Smooth muscle cell (in vitro differentiated cells): Measurements from ENCODE around the gene TMTC2. TPM values are rescaled to one million over a fixed set of nuclear protein-coding genes. Genes with fewer than 3 reads are reported as not detected.
A peak's percentile ranks its signal among the peaks of the same experiment; 100 is the strongest.

ENCODE experiments used
- DNase-seq: peaks from one replicate; lab custom pipeline; 2025; ENCODE audit not compliant: unreplicated experiment; lab: John Stamatoyannopoulos, UW
- H2AFZ ChIP-seq: fragments of 200-600 bp; sonication (generic); 2 replicates; pipeline ENCODE4 v1.6.0; 2016; ENCODE audit warnings: antibody characterized with exemption, low read depth, mild to moderate bottlenecking
- H3F3A ChIP-seq: fragments of 200-600 bp; sonication (generic); 2 replicates; pipeline ENCODE4 v1.6.0; 2017; ENCODE audit warnings: antibody characterized with exemption, low read depth
- H3K27ac ChIP-seq: fragments of 200-600 bp; sonication (generic); 2 replicates; pipeline ENCODE4 v1.5.1; 2016; ENCODE audit warnings: low read depth, mild to moderate bottlenecking
- H3K27me3 ChIP-seq: fragments of 200-600 bp; sonication (generic); 2 replicates; pipeline ENCODE4 v1.6.1; 2016; ENCODE audit warnings: low read depth, mild to moderate bottlenecking
- H3K36me3 ChIP-seq: fragments of 200-600 bp; sonication (generic); 2 replicates; pipeline ENCODE4 v1.5.1; 2016; ENCODE audit warnings: low read depth
- H3K4me1 ChIP-seq: fragments of 200-600 bp; sonication (generic); 2 replicates; pipeline ENCODE4 v1.5.1; 2016; ENCODE audit warnings: low read depth
- H3K4me2 ChIP-seq: fragments of 200-600 bp; sonication (generic); 2 replicates; pipeline ENCODE4 v1.6.0; 2016; ENCODE audit warnings: mild to moderate bottlenecking
- H3K4me3 ChIP-seq: fragments of 200-600 bp; sonication (generic); 2 replicates; pipeline ENCODE4 v1.5.1; 2016; ENCODE audit warnings: mild to moderate bottlenecking
- H3K79me2 ChIP-seq: fragments of 200-600 bp; sonication (generic); 2 replicates; pipeline ENCODE4 v1.6.0; 2016; ENCODE audit warnings: low read depth, mild to moderate bottlenecking
- H3K9ac ChIP-seq: fragments of 200-600 bp; sonication (generic); 2 replicates; pipeline ENCODE4 v1.6.0; 2016; ENCODE audit warnings: low read depth
- H3K9me3 ChIP-seq: fragments of 200-600 bp; sonication (generic); replicated peaks from 2 replicates; pipeline ENCODE4 v1.5.1; 2016; ENCODE audit warnings: low read depth
- H4K20me1 ChIP-seq: fragments of 200-600 bp; sonication (generic); 2 replicates; pipeline ENCODE4 v1.6.0; 2016; ENCODE audit warnings: low read depth
- WGBS: methylation state at CpG from one replicate; pipeline ENCODE4 v1.1.7; 2016; ENCODE audit warnings: low lambda C conversion rate; 5-methylcytosine and 5-hydroxymethylcytosine counted together
- polyA plus RNA-seq: library from polyadenylated mRNA; unstranded; fragments of >200 nt; fragmentation: Nextera tagmentation; extraction: Ambion mirVana; gene quantifications from 2 replicates; pipeline ENCODE4 v1.2.1, GENCODE V29; 2016
- total RNA-seq: library from RNA; depleted of rRNA; stranded (reverse); fragments of >200 nt; gene quantifications from 2 replicates; pipeline ENCODE4 v1.2.3, GENCODE V29; 2014
- TF ChIP-seq, protein P1 (sequence below): fragments of 200-600 bp; sonication (generic); IDR thresholded peaks from 2 replicates; pipeline ENCODE4 v1.5.1; 2017; ENCODE audit warnings: borderline replicate concordance, mild to moderate bottlenecking, antibody characterized with exemption; ENCODE audit not compliant: insufficient read depth, poor library complexity, severe bottlenecking

Gene TMTC2
- total and polyA plus RNA-seq, 2 experiments from 2014 or later: 0.71 to 10.6 TPM

DNA sequence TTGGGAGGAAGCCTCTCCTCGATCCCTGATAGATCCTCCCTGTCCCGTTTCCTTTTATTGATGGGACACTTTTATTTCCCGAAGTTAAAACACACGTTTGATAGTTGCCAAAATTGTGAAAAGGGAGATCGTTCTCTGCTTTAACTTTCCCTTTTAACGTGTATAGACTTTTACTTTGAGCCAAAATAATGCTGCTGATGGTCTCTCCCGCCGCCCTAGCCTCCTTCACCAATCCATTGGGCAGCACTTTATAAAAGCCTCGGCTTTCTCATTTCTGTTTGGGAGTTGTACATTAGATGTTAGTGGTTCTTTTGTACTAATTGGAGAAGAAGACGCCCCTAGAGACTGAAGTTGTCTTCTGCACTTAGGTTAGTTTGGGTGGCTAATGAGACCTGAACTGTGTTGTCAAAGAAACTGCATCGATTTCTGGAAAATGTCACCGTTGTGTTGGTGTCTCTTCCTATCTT, 1.4 kb downstream of the TMTC2 start:
- H3F3A ChIP-seq: no peaks in the 10 kb centered on the region
- DNase-seq: no peak
- H3K27me3 ChIP-seq: no peaks in the 10 kb centered on the region
- peak overlapping the region; percentile 94 for H3K4me2 ChIP-seq
- TF ChIP-seq, protein P1, sequence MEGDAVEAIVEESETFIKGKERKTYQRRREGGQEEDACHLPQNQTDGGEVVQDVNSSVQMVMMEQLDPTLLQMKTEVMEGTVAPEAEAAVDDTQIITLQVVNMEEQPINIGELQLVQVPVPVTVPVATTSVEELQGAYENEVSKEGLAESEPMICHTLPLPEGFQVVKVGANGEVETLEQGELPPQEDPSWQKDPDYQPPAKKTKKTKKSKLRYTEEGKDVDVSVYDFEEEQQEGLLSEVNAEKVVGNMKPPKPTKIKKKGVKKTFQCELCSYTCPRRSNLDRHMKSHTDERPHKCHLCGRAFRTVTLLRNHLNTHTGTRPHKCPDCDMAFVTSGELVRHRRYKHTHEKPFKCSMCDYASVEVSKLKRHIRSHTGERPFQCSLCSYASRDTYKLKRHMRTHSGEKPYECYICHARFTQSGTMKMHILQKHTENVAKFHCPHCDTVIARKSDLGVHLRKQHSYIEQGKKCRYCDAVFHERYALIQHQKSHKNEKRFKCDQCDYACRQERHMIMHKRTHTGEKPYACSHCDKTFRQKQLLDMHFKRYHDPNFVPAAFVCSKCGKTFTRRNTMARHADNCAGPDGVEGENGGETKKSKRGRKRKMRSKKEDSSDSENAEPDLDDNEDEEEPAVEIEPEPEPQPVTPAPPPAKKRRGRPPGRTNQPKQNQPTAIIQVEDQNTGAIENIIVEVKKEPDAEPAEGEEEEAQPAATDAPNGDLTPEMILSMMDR: no peak
- peak overlapping the region; percentile 88 for H2AFZ ChIP-seq
- peaks cover 17% of the 10 kb centered on the region for H3K79me2 ChIP-seq
- H3K4me3 ChIP-seq: peak overlapping the region; percentile 82
- no peak overlapping the region for H3K9ac ChIP-seq
- 8% methylated on average over 12 of the region's 12 CpGs for WGBS
- H3K9me3 ChIP-seq: no peaks in the 10 kb centered on the region
- H3K4me1 ChIP-seq: peaks cover 8% of the 10 kb centered on the region
- H4K20me1 ChIP-seq: no peaks in the 10 kb centered on the region
- no peak overlapping the region for H3K27ac ChIP-seq
- H3K36me3 ChIP-seq: no peaks in the 10 kb centered on the region

DNA sequence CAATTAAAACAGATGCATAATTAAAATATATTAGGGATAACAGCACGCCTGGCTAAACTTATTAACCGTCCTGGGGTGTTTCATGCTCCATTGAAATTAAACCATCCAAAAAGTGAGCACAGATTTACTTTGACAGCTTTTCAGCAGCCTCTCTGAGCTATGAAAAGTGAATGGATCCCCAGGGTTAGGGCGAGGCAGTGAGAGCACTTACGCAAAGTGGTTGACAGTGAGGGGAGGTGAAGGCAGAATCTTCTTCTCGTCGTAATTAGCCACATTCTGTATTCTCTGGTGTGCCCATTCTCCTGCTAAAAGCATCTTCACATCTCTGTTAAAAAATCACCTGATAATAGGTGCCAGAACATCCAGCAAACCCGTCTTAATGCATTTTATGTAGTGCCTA, 1.9 kb downstream of the TMTC2 start:
- no peaks in the 10 kb centered on the region for H3K36me3 ChIP-seq
- H3K9me3 ChIP-seq: no peaks in the 10 kb centered on the region
- no peaks in the 10 kb centered on the region for H3F3A ChIP-seq
- peak overlapping the region; percentile 82 for H3K4me3 ChIP-seq
- H2AFZ ChIP-seq: no peak overlapping the region
- WGBS: 48% methylated on average over 7 of the region's 7 CpGs
- TF ChIP-seq, protein P1: no peak
- H3K27me3 ChIP-seq: no peaks in the 10 kb centered on the region
- no peak overlapping the region for H3K27ac ChIP-seq
- H3K4me2 ChIP-seq: peak overlapping the region; percentile 94
- DNase-seq: no peak
- H3K9ac ChIP-seq: no peak overlapping the region
- peaks cover 8% of the 10 kb centered on the region for H3K4me1 ChIP-seq
- H3K79me2 ChIP-seq: peaks cover 17% of the 10 kb centered on the region
- no peaks in the 10 kb centered on the region for H4K20me1 ChIP-seq

DNA sequence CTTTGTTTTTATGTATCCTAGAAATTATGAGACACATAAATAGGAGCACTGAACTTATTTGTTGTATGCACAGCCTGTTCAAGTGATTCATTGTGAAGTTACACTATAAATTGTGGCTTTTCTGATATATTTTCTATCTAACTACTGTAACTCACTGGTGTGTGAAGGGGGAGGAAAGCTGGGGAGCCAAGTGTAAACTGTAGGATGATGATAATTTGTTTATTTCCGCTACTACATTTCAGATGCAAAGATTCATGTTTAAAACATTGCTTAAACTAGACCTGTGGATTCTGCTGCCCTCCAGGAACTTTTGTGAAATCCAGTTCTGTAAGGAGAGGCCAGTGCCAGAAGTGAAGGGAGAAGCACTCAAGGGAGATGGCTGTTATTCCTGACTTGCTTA, 3.3 kb downstream of the TMTC2 start:
- no peaks in the 10 kb centered on the region for H3K9me3 ChIP-seq
- H3K27ac ChIP-seq: no peak overlapping the region
- peaks cover 27% of the 10 kb centered on the region for H3K79me2 ChIP-seq
- no peaks in the 10 kb centered on the region for H3K36me3 ChIP-seq
- DNase-seq: no peak
- peak overlapping the region; percentile 36 for H3K4me2 ChIP-seq
- TF ChIP-seq, protein P1: no peak
- no peak overlapping the region for H2AFZ ChIP-seq
- no peaks in the 10 kb centered on the region for H3F3A ChIP-seq
- no peaks in the 10 kb centered on the region for H4K20me1 ChIP-seq
- H3K4me3 ChIP-seq: peak overlapping the region; percentile 82
- WGBS: 90% methylated on average over 1 of the region's 1 CpG
- no peak overlapping the region for H3K9ac ChIP-seq
- H3K27me3 ChIP-seq: no peaks in the 10 kb centered on the region
- peaks cover 8% of the 10 kb centered on the region for H3K4me1 ChIP-seq

DNA sequence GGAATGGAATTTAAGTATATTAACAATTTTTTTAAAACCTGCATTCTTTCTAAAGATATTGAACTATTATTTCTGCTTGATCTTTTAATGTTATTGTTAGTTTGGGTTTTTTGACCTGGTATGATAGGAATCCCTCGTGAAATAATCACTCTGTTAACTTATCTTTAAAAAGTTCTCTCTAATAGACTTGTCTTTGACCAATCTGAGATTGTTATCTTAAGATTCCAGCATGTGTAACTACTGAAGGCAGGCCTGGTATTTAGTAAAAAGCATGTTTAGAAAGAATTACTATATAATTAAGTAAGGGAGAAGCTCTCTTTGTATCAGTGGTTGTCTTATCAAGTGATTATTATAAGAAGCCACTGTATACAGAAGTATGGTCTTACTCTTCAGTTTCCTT, 4.8 kb downstream of the TMTC2 start:
- H3K9me3 ChIP-seq: no peaks in the 10 kb centered on the region
- H3F3A ChIP-seq: no peaks in the 10 kb centered on the region
- 37% methylated on average over 1 of the region's 1 CpG for WGBS
- H3K27me3 ChIP-seq: no peaks in the 10 kb centered on the region
- H3K4me3 ChIP-seq: no peak overlapping the region
- no peaks in the 10 kb centered on the region for H4K20me1 ChIP-seq
- H3K4me1 ChIP-seq: peaks cover 8% of the 10 kb centered on the region
- H3K27ac ChIP-seq: no peak overlapping the region
- no peak for DNase-seq
- H3K36me3 ChIP-seq: no peaks in the 10 kb centered on the region
- TF ChIP-seq, protein P1: no peak
- no peak overlapping the region for H3K4me2 ChIP-seq
- H2AFZ ChIP-seq: no peak overlapping the region
- no peak overlapping the region for H3K9ac ChIP-seq
- H3K79me2 ChIP-seq: peaks cover 27% of the 10 kb centered on the region
